Measurements from ENCODE around the gene PLEKHG5.

DNA sequence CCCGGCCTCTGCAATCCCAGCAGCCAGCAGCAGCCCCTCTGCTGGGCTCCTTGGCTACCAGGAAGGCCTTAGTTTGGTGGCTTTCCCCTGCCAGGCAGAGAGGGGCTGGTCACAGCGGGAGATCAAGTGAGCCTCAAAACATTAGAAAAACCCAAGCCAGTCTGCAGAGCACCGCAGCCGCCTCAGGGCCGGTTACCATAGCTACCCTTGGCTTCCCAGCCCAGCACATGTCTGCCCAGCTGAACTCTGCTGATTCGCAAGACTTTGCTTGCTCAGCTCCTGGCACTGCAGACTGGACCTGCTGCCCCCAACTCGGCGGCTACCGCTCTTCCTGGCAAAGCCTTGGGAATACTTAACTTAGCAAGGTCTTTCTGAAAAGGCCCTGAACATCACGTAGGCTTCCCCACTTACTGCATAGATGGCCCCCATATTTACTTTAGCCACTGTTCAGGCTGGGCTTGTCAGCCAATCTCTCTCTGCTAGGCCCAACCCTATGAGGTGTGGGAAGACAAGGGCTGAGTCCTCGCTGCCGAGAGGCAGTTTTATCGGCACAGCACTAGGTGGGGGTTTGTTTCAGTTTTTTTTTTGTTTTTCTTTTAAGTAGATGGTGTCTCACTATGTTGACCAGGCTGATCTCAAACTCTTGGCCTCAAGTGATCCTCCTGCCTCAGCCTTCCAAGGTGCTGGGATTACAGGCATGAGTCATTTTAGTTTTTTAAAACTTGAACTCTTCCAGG, 28.6 kb upstream of the PLEKHG5 start:
- TF ChIP-seq, protein P1, sequence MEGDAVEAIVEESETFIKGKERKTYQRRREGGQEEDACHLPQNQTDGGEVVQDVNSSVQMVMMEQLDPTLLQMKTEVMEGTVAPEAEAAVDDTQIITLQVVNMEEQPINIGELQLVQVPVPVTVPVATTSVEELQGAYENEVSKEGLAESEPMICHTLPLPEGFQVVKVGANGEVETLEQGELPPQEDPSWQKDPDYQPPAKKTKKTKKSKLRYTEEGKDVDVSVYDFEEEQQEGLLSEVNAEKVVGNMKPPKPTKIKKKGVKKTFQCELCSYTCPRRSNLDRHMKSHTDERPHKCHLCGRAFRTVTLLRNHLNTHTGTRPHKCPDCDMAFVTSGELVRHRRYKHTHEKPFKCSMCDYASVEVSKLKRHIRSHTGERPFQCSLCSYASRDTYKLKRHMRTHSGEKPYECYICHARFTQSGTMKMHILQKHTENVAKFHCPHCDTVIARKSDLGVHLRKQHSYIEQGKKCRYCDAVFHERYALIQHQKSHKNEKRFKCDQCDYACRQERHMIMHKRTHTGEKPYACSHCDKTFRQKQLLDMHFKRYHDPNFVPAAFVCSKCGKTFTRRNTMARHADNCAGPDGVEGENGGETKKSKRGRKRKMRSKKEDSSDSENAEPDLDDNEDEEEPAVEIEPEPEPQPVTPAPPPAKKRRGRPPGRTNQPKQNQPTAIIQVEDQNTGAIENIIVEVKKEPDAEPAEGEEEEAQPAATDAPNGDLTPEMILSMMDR (IDR thresholded peaks at IDR 0.05 in 2 of 3, conservative IDR thresholded peaks at IDR 0.05 in 1 of 3; ENCODE audit: control insufficient read depth in 2 of 3, extremely low read depth in 1 of 3, insufficient read depth in 1 of 3, low read depth in 3 of 3, low read length in 3 of 3) = no peak
- TF ChIP-seq POLR2AphosphoS5 (IDR thresholded peaks at IDR 0.05; ENCODE audit: low read length) (no peak), ESRRA (IDR thresholded peaks at IDR 0.05; ENCODE audit: low read length) (no peak), CBX5 (IDR thresholded peaks at IDR 0.05; ENCODE audit: low read depth) (no peak), ATF7 (IDR thresholded peaks at IDR 0.05; ENCODE audit: low read depth) (no peak), POU2F2 (IDR thresholded peaks at IDR 0.05; ENCODE audit: borderline replicate concordance, low read depth, low read length) (no peak), SP1 (IDR thresholded peaks at IDR 0.05; ENCODE audit: low read depth, low read length) (no peak), RAD21 (IDR thresholded peaks at IDR 0.05; ENCODE audit: insufficient read depth, low read depth, low read length) (no peak), NR2C2 (IDR thresholded peaks at IDR 0.05; ENCODE audit: borderline replicate concordance, control insufficient read depth, insufficient read length, low read depth) (no peak), RCOR1 (conservative IDR thresholded peaks at IDR 0.05; ENCODE audit: low read depth, low read length) (no peak)

All from GM12878 (cell line).